LNCAP (cell line): ENCODE results near the gene TOR4A.

Source experiments
- TF ChIP-seq, protein P1 (sequence below): fragments of 450-650 bp; IDR thresholded peaks from 2 replicates; pipeline ENCODE4 v1.5.1; 2017; ENCODE audit warnings: mild to moderate bottlenecking

Gene TOR4A

DNA sequence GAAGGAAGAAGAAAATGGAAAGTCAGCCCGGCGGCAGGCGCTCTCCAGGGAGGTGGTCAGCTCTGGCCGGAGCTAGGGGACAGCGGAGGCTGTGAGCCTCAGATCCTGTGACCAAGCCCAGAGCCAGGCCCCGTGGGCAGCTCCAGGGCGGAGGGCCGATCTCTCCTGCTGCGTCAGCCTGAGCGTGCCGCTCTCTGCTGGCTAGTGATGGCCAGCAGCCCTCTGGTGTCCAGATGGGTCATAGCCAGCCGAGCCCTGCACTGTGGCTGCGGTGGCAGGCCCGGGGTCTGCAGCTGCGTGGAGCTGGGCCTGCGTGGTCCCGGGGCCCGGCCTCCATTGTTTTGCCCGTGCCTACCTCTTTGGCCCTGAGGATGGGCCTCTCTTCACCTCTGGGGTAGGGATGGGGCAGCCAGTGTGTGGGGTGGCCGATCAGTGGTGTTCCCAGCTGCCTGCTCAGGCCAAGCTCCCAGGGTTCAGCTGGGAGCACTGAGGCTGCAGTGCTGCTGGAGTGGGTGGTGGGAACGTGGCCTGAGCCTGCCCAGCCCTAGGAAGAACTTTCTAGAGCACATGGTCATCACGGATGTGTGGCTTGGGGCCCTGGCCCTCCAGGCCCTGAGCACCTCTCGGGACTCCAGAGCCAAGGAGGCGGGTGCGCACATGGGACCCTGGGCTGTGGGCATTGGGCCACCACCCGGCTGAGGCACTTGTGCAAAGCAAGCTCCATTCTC is 41.6 kb downstream of the TOR4A start:
- TF ChIP-seq, protein P1, sequence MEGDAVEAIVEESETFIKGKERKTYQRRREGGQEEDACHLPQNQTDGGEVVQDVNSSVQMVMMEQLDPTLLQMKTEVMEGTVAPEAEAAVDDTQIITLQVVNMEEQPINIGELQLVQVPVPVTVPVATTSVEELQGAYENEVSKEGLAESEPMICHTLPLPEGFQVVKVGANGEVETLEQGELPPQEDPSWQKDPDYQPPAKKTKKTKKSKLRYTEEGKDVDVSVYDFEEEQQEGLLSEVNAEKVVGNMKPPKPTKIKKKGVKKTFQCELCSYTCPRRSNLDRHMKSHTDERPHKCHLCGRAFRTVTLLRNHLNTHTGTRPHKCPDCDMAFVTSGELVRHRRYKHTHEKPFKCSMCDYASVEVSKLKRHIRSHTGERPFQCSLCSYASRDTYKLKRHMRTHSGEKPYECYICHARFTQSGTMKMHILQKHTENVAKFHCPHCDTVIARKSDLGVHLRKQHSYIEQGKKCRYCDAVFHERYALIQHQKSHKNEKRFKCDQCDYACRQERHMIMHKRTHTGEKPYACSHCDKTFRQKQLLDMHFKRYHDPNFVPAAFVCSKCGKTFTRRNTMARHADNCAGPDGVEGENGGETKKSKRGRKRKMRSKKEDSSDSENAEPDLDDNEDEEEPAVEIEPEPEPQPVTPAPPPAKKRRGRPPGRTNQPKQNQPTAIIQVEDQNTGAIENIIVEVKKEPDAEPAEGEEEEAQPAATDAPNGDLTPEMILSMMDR = no peak

DNA sequence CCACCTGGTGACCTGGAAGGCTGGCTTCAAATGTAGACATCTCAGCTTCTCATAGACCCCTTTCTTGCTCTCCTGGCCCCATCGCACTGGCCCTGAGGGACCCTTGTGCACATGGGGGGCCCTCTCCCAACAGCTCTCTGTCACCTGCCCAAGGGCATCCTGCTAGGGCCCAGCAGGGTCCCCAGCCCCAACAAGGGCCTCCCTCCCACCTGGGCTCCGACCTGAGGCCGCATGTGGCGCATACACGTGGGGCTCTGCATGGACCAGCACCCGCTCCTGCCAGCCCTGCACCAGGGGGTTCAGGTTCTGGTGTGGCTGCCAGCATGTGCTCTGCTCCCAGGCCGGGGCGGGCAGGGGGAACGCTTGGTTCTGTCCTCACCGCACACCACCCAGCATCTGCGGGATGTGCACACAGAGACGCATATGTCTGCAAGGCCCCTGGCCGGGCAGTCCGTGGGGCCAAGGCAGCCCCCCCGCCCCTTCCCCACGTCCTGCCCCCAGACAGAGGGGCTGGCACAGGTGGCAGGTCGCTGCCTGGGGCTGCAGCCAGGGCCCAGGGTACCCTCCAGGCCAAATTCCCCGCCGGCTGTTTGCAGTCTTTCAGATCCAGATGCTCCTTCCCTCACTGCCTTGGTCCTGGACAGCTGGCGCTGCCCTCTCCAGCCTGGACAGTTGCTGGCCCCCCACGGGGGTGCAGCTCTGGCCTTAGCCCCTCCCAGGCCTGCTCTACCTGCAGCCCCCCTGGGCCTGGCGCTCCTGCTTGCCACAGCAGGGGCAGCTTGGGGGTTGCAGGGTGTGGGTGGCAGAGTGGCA is 42.4 kb downstream of the TOR4A start:
- TF ChIP-seq, protein P1 = no peak

DNA sequence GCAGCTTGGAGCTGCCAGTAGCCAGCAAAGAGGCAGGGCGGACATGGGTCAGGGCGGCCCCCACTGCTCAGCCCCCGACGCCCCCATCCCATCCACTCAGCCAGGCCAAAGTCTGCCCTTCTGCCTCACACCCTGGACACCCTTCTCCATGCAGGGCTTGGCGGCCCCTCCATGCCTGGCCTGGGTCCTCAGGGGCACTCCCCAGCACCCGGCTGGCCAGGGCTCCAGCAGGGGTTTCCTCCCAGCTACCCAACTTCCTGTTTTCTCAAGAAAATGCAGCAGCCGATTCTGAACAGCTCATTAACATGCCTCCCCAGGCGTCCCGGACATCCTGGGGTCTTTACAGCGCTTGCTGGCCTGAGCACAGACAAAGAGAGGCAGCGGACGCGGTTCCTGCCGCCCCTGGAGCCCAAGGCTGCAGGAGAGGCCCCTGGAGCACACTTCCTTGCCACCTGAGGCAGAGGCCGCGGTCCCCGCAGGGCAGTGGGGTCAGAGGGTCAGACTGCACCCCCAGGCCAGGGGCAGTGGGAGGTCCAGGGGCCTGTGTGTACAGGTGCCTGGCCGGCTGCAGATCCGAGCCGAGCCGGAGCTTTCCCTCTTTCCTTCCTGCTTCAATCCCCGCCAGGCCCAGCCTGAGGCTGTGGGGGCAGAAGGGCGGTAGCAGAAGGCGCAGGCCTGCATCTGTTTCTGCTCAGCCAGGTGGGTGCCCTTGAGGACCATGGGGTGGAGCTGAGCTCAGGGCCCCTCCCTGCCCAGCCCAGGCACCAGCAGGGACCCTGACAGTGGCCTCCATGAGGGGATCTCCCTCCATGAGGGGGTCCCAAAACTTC is 43.2 kb downstream of the TOR4A start:
- TF ChIP-seq, protein P1 = no peak

DNA sequence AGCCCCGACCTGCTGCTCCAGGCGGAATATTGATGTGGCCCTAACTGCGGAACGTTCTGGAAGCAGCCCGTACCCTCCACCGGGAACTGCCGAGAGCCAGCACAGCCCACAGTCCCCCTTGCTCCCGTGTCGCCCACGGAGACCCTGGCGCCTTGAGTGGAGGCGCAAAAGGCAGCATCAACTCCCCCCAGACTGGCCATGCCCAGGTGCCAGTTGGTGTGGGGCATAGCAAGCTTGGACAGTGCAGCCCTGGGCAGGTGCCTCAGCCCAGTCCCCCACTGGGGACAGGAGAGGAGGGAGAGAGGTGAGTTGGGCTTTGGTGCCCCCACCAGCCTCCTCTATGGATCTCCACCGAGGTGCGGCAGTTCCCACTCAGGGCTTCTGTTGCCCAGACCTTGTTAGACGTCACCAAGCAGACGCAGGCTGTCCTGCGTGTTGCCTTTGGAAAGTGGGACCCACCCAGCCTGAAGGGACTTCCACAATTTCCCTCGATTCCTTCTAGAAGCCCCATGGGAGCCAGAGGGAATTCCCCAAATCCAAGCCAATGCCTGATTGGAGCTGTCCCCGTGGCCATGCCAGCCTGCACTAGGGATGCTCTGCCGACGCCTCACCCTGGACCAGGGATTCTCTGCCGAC is 44.3 kb downstream of the TOR4A start:
- TF ChIP-seq, protein P1 = no peak

DNA sequence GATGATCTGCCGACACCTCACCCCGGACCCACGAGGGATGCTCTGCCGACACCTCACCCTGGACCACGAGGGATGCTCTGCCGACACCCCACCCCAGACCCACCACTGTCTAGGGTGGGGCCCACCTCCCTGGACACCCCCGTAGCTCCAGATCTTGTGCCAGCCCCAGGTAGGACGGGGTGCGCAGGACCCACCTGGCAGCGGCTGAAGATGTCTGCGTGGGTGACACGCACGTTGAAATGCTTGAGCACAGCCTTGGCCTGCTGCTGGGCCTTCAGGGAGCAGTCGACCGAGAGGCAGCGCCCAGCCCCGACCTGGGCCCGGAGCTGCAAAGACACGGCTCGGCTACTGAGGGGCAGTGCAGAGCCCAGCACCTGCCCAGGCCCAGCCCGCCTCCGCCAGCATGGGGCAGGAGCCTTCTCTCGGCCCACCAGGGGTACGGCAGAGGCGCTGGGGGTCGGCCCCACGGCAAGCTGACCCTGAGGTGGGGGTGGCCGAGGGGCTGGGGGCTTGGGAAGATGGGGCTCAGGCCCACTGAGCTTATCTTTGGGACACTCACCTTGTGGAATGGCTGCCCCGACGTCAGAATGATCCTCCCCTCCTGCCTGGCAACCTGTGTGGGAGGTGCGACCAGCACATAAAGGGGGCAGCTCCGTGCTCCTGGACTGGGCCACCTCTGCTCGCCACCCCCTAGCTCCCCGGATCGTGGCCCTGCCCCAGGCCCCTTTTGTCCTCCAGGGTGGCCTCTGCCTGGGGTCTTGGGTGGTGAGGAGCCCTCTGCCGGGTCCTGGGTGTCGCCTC is 46.2 kb downstream of the TOR4A start:
- TF ChIP-seq, protein P1 = no peak

DNA sequence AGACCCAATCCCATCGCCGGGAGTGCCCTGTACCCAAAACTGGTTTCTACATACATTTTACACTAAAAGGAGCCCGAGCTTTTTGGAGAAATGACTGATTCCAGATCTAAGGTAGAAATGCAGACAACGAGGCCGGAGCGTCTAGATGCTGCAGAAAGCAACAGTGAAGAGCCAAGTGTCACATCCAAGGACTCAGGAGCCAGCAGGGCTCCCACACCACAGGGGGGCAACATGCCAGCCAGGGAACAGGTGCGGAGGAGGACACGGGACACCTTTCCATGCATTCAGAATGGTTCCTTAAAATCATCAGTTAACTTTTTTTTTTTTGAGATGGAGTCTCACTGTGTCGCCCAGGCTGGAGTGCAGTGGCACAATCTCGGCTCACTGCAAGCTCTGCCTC is 47.6 kb downstream of the TOR4A start:
- TF ChIP-seq, protein P1 = no peak
